Activated CD4-positive, alpha-beta memory T cell treated with anti-CD3 and anti-CD28 coated beads for 36 hours (primary cell): Measurements from ENCODE around the gene TMEM176A. TPM values are rescaled to one million over a fixed set of nuclear protein-coding genes. Genes with fewer than 3 reads are reported as not detected.

Source experiments
- total RNA-seq, 2 experiments: library from RNA; stranded (reverse); gene quantifications; one replicate each; pipeline ENCODE4 v1.2.3, GENCODE V29; 2021

The TMEM176A gene
- total RNA-seq, 2 experiments from 2014 or later = not detected

Other genes with a start within 250 kb of the TMEM176A start
- gene GIMAP4, start 233.4 kb upstream of the TMEM176A start, total RNA-seq = 100 to 1,000 TPM; 128 to 140 TPM
- 10 to 100 TPM; 28.9 to 30.2 TPM for gene GIMAP6, start 168.4 kb upstream of the TMEM176A start, total RNA-seq
- 10 to 100 TPM; 38.8 to 44.1 TPM for gene GIMAP2, start 115.1 kb upstream of the TMEM176A start, total RNA-seq
- gene GIMAP1, start 84.2 kb upstream of the TMEM176A start, total RNA-seq = 1 to 10 TPM; 6.0 to 6.2 TPM
- gene GIMAP5, start 63.4 kb upstream of the TMEM176A start, total RNA-seq = 10 to 100 TPM; 45.9 to 48.3 TPM
- not detected for gene TMEM176B, start 405 bp upstream of the TMEM176A start, total RNA-seq
- gene AOC1, start 51.7 kb downstream of the TMEM176A start, total RNA-seq = not detected
- gene KCNH2, start 177.6 kb downstream of the TMEM176A start, total RNA-seq = under 1 TPM; 0.34 to 0.45 TPM
- 10 to 100 TPM; 10.4 to 13.2 TPM for gene NOS3, start 190.2 kb downstream of the TMEM176A start, total RNA-seq
- 1 to 10 TPM; 3.5 to 4.6 TPM for gene ATG9B, start 223.7 kb downstream of the TMEM176A start, total RNA-seq
- 10 to 100 TPM; 48.4 to 49.5 TPM for gene ABCB8, start 227.7 kb downstream of the TMEM176A start, total RNA-seq
- 1 to 10 TPM; 5.3 to 7.6 TPM for gene ASIC3, start 247.8 kb downstream of the TMEM176A start, total RNA-seq